Liver (tissue), 3 donors: ENCODE data around the gene IGFL1.

Experiments
- EGR1 ChIP-seq, 2 donors: IDR thresholded peaks; 2 replicates each; pipeline ENCODE4 v1.6.1; 2016 to 2018; ENCODE audit warnings: antibody characterized with exemption in 2 of 2, low read depth in 2 of 2
- FOXA1 ChIP-seq: IDR thresholded peaks from 2 replicates; pipeline ENCODE4 v1.6.1; 2016; ENCODE audit warnings: antibody characterized with exemption
- GABPA ChIP-seq, 2 donors: IDR thresholded peaks in 1 of 2; conservative IDR thresholded peaks in 1 of 2; 2 replicates each; pipeline ENCODE4 v1.6.1; 2016; ENCODE audit warnings: antibody characterized with exemption in 2 of 2, mild to moderate bottlenecking in 1 of 2, moderate library complexity in 1 of 2
- JUND ChIP-seq, 2 donors: IDR thresholded peaks; 2 replicates each; pipeline ENCODE4 v1.6.1; 2016; ENCODE audit warnings: antibody characterized with exemption in 2 of 2
- NR2F2 ChIP-seq: IDR thresholded peaks from 2 replicates; pipeline ENCODE4 v1.6.1; 2016; ENCODE audit warnings: antibody characterized with exemption
- RAD21 ChIP-seq, 2 donors: IDR thresholded peaks; 2 replicates each; pipeline ENCODE4 v1.6.1; 2016; ENCODE audit warnings: antibody characterized with exemption in 2 of 2, mild to moderate bottlenecking in 2 of 2
- SP1 ChIP-seq: IDR thresholded peaks from 2 replicates; pipeline ENCODE4 v1.6.1; 2018; ENCODE audit warnings: antibody characterized with exemption, mild to moderate bottlenecking
- TAF1 ChIP-seq: conservative IDR thresholded peaks from 2 replicates; pipeline ENCODE4 v1.6.1; 2016; ENCODE audit warnings: antibody characterized with exemption, mild to moderate bottlenecking
- YY1 ChIP-seq: IDR thresholded peaks from 2 replicates; pipeline ENCODE4 v1.6.1; 2016; ENCODE audit warnings: antibody characterized with exemption, mild to moderate bottlenecking
- TF ChIP-seq, protein P1 (sequence below): fragments of 150-350 bp; IDR thresholded peaks from 2 replicates; pipeline ENCODE4 v1.5.1; 2017; ENCODE audit warnings: improper control_type of control experiment, low read depth, low read length; ENCODE audit not compliant: missing input control
- TF ChIP-seq, protein P2 (sequence below): IDR thresholded peaks from 2 replicates; pipeline ENCODE4 v1.6.1; 2016; ENCODE audit warnings: antibody characterized with exemption
- TF ChIP-seq, protein P3 (sequence below): IDR thresholded peaks from 2 replicates; pipeline ENCODE4 v1.6.1; 2016; ENCODE audit warnings: antibody characterized with exemption
- TF ChIP-seq, protein P4 (sequence below): IDR thresholded peaks from 2 replicates; pipeline ENCODE4 v1.6.1; 2016; ENCODE audit warnings: antibody characterized with exemption, mild to moderate bottlenecking
- donor health status: healthy.
- donor health status: healthy.

DNA sequence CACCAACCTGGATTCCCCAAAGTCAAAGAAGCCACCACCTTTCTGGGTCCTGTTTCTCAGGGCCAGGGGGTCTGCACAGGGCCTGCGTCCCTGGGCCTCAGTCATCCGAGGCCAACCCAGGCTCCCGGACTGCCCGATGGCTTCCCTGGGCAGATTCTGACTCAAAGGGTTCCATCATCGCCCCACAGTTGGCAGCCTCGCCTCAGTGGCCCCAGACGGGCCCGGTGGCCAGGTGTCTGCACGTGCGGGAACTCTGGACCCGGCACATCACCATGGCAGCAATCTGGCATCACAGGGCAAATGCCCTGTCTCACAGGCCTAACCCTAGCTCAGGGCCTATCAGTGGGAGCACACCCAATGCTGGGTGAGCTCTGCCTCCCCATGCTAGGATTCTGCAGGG is 2.9 kb downstream of the IGFL1 start:
- TF ChIP-seq, protein P1, sequence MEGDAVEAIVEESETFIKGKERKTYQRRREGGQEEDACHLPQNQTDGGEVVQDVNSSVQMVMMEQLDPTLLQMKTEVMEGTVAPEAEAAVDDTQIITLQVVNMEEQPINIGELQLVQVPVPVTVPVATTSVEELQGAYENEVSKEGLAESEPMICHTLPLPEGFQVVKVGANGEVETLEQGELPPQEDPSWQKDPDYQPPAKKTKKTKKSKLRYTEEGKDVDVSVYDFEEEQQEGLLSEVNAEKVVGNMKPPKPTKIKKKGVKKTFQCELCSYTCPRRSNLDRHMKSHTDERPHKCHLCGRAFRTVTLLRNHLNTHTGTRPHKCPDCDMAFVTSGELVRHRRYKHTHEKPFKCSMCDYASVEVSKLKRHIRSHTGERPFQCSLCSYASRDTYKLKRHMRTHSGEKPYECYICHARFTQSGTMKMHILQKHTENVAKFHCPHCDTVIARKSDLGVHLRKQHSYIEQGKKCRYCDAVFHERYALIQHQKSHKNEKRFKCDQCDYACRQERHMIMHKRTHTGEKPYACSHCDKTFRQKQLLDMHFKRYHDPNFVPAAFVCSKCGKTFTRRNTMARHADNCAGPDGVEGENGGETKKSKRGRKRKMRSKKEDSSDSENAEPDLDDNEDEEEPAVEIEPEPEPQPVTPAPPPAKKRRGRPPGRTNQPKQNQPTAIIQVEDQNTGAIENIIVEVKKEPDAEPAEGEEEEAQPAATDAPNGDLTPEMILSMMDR = no peak
- no peak for TF ChIP-seq RAD21 (IDR thresholded peaks at IDR 0.05)
- TF ChIP-seq SP1 = no peak
- no peak for TF ChIP-seq TAF1
- TF ChIP-seq, protein P2, sequence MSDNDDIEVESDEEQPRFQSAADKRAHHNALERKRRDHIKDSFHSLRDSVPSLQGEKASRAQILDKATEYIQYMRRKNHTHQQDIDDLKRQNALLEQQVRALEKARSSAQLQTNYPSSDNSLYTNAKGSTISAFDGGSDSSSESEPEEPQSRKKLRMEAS = no peak
- TF ChIP-seq, protein P3, sequence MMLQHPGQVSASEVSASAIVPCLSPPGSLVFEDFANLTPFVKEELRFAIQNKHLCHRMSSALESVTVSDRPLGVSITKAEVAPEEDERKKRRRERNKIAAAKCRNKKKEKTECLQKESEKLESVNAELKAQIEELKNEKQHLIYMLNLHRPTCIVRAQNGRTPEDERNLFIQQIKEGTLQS = no peak
- no peak for TF ChIP-seq YY1
- no peak for TF ChIP-seq GABPA (IDR thresholded peaks at IDR 0.05 in 1 of 2, conservative IDR thresholded peaks at IDR 0.05 in 1 of 2)
- no peak for TF ChIP-seq JUND (IDR thresholded peaks at IDR 0.05)
- TF ChIP-seq, protein P4, sequence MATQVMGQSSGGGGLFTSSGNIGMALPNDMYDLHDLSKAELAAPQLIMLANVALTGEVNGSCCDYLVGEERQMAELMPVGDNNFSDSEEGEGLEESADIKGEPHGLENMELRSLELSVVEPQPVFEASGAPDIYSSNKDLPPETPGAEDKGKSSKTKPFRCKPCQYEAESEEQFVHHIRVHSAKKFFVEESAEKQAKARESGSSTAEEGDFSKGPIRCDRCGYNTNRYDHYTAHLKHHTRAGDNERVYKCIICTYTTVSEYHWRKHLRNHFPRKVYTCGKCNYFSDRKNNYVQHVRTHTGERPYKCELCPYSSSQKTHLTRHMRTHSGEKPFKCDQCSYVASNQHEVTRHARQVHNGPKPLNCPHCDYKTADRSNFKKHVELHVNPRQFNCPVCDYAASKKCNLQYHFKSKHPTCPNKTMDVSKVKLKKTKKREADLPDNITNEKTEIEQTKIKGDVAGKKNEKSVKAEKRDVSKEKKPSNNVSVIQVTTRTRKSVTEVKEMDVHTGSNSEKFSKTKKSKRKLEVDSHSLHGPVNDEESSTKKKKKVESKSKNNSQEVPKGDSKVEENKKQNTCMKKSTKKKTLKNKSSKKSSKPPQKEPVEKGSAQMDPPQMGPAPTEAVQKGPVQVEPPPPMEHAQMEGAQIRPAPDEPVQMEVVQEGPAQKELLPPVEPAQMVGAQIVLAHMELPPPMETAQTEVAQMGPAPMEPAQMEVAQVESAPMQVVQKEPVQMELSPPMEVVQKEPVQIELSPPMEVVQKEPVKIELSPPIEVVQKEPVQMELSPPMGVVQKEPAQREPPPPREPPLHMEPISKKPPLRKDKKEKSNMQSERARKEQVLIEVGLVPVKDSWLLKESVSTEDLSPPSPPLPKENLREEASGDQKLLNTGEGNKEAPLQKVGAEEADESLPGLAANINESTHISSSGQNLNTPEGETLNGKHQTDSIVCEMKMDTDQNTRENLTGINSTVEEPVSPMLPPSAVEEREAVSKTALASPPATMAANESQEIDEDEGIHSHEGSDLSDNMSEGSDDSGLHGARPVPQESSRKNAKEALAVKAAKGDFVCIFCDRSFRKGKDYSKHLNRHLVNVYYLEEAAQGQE = no peak
- no peak for TF ChIP-seq FOXA1
- TF ChIP-seq NR2F2 = no peak
- no peak for TF ChIP-seq EGR1 (IDR thresholded peaks at IDR 0.05; ENCODE audit: low read depth in 2 of 2)
